Glutamatergic neuron (in vitro differentiated cells): ENCODE data around the gene KATNB1. TPM values are rescaled to one million over a fixed set of nuclear protein-coding genes. Genes with fewer than 3 reads are reported as not detected.

Experiments
- DNase-seq: peaks from one replicate; pipeline ENCODE4 v3.0.0; 2022
- H3K27ac Mint-ChIP-seq: one replicate; pipeline ENCODE4 v1.8.0; 2020; ENCODE audit warnings: mild to moderate bottlenecking, mixed read lengths, inconsistent platforms; ENCODE audit not compliant: unreplicated experiment
- H3K27me3 Mint-ChIP-seq: one replicate; pipeline ENCODE4 v1.8.0; 2020; ENCODE audit warnings: mild to moderate bottlenecking, moderate library complexity, mixed read lengths, inconsistent platforms; ENCODE audit not compliant: unreplicated experiment
- H3K36me3 Mint-ChIP-seq: one replicate; pipeline ENCODE4 v1.8.0; 2020; ENCODE audit warnings: mild to moderate bottlenecking, mixed read lengths, inconsistent platforms; ENCODE audit not compliant: unreplicated experiment
- H3K4me1 Mint-ChIP-seq: one replicate; pipeline ENCODE4 v1.8.0; 2020; ENCODE audit warnings: mild to moderate bottlenecking, low read depth, mixed read lengths, inconsistent platforms; ENCODE audit not compliant: unreplicated experiment
- H3K4me3 Mint-ChIP-seq: one replicate; pipeline ENCODE4 v1.8.0; 2020; ENCODE audit warnings: mild to moderate bottlenecking, mixed read lengths, inconsistent platforms; ENCODE audit not compliant: unreplicated experiment
- H3K9me3 Mint-ChIP-seq: one replicate; pipeline ENCODE4 v1.8.0; 2020; ENCODE audit warnings: mild to moderate bottlenecking, moderate library complexity, mixed read lengths, inconsistent platforms; ENCODE audit not compliant: unreplicated experiment
- CTCF ChIP-seq: fragments of 200-600 bp; sonication (generic); IDR thresholded peaks from one replicate; pipeline ENCODE4 v1.5.0; 2021; ENCODE audit not compliant: partially characterized antibody, unreplicated experiment
- total RNA-seq: library from RNA; stranded (reverse); fragmentation: NEBNext Ultra II Directional; extraction: Animal tissue kit (Norgen Biotek cat#: 25700); gene quantifications from one replicate; pipeline ENCODE4 v1.2.1, GENCODE V29; 2021; ENCODE audit not compliant: unreplicated experiment

KATNB1 gene
- total RNA-seq, 1 donor from 2014 or later = 74.4 TPM

DNA sequence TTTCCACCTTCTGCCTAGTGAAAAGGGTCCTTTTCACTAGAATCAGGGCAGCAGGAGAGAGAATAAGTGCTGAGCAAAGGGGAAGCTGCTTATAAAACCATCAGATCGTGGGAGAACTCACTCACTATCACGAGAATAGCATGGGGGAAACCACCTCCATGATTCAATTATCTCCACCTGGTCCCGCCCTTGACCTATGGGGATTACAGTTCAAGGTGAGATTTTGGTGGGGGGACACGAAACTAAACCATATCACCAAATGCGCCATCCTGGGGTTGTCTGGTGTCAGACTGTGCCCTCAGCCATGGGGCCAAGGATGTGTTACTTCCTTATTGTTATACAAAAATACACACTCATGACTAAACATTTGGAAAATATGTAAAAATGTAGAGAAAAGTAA is 10.4 kb upstream of the KATNB1 start:
- no peak for TF ChIP-seq CTCF
- Mint-ChIP-seq H3K4me1 (no peaks in the 10 kb centered on the region), H3K9me3 (no peaks in the 10 kb centered on the region), H3K27ac (no peak overlapping the region), H3K36me3 (no peaks in the 10 kb centered on the region), H3K27me3 (peaks cover 2% of the 10 kb centered on the region), H3K4me3 (no peak overlapping the region)
- DNase-seq = no peak

- no peak overlapping the region for H3K27ac Mint-ChIP-seq
- no peaks in the 10 kb centered on the region for H3K4me1 Mint-ChIP-seq
- no peak for DNase-seq
- H3K4me3 Mint-ChIP-seq = no peak overlapping the region
- no peak for TF ChIP-seq CTCF
- H3K36me3 Mint-ChIP-seq = no peaks in the 10 kb centered on the region
- peaks cover 2% of the 10 kb centered on the region for H3K27me3 Mint-ChIP-seq
- no peaks in the 10 kb centered on the region for H3K9me3 Mint-ChIP-seq
Measured at GRCh38 chr16:57725554-57725953, 10.0 kb upstream of the KATNB1 start.

DNA sequence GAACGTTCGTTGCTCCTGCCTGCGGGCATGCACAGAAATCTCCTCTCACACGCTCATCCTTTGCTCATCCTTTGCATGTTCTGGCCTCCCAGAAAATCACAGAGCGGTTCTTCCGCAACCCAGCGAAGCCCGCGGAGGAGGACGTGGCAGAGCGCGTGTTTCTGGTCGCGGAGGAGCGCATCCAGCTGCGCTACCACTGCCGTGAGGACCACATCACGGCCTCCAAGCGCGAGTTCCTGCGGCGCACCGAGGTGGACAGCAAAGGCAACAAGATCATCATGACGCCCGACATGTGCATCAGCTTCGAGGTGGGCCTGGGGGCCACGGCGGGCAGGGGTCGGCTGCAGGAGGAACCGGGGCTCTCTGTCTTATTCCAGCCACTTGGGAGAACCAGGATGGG is 9.6 kb upstream of the KATNB1 start:
- no peak for TF ChIP-seq CTCF
- no peak for DNase-seq
- H3K36me3 Mint-ChIP-seq = no peaks in the 10 kb centered on the region
- no peaks in the 10 kb centered on the region for H3K9me3 Mint-ChIP-seq
- H3K4me1 Mint-ChIP-seq = no peaks in the 10 kb centered on the region
- H3K4me3 Mint-ChIP-seq = no peak overlapping the region
- H3K27ac Mint-ChIP-seq = no peak overlapping the region
- peaks cover 2% of the 10 kb centered on the region for H3K27me3 Mint-ChIP-seq

DNA sequence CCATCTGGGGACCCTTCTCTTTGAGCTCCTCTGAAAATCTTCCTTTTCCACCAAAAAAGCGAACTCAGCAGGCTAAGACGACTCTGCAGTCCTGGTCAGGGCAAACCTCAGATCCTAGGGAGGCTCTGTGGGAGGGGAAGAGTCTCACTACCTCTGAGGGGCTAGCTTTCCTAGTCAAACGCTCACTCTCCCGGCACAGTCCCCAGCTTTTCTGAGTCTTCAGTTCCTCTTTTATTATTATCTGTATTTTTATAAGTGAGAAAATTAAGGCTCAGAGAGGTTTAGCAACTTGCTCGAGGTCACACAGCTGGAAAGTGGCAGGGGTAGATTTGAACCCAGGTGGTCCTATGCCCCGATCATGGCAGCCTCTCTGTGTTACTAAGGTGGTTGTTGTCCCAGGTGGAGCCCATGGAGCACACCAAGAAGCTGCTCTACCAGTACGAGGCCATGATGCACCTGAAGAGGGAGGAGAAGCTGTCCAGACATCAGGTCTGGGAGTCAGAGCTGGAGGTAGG is 9.1 kb upstream of the KATNB1 start:
- no peaks in the 10 kb centered on the region for H3K4me1 Mint-ChIP-seq
- H3K4me3 Mint-ChIP-seq = no peak overlapping the region
- no peak overlapping the region for H3K27ac Mint-ChIP-seq
- no peaks in the 10 kb centered on the region for H3K36me3 Mint-ChIP-seq
- DNase-seq = no peak
- H3K9me3 Mint-ChIP-seq = no peaks in the 10 kb centered on the region
- TF ChIP-seq CTCF = no peak
- peaks cover 2% of the 10 kb centered on the region for H3K27me3 Mint-ChIP-seq

- Mint-ChIP-seq H3K4me3 (no peak overlapping the region), H3K36me3 (no peaks in the 10 kb centered on the region), H3K9me3 (no peaks in the 10 kb centered on the region), H3K27ac (no peak overlapping the region), H3K4me1 (no peaks in the 10 kb centered on the region), H3K27me3 (peaks cover 2% of the 10 kb centered on the region)
- no peak for TF ChIP-seq CTCF
- no peak for DNase-seq
Measured at GRCh38 chr16:57727610-57728009, 8.0 kb upstream of the KATNB1 start.
